ENCODE measurements around the gene CA4. TPM values are rescaled to one million over a fixed set of nuclear protein-coding genes. Genes with fewer than 3 reads are reported as not detected.

CA4 gene
- total RNA-seq, 1 experiment from 2014 or later = not detected

DNA sequence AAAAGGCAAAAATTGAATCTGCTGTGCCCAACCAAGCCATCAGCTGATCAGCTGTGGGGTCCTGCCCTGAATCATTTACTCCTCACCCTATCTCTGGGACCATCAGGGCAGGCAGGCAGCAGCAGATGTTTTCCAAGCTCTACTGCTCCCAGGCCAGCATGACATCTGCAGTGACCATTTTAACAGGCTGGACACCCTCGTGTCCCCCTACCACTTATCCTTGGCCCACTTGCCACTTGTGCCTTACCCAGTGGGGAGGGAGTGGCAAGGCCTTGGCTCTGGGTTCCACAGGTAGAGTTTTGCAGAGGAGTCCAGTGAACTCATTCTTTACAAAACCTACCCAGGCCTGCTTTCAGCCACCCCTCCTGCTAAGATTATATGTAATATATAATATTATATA, 12.0 kb upstream of the CA4 start:
- CTCF ChIA-PET = interaction anchor here (0.6 to 0.7 kb wide), 3 partner anchors 10 to 97 kb away, joined by 3 to 5 read pairs (median 4); no protein-coding TSS in a partner anchor
- no peak for DNase-seq (ENCODE audit: unreplicated experiment)
- BruUV-seq (replicated peaks) = no TSS peak
- no peak overlapping the region for H3K27ac Mint-ChIP-seq (ENCODE audit: low read depth, unreplicated experiment)
- H3K4me3 Mint-ChIP-seq (ENCODE audit: unreplicated experiment) = no peak overlapping the region
- H3K4me1 Mint-ChIP-seq (ENCODE audit: insufficient read depth, unreplicated experiment) = peaks cover 14% of the 10 kb centered on the region
- H3K36me3 Mint-ChIP-seq (ENCODE audit: insufficient read depth, unreplicated experiment) = no peaks in the 10 kb centered on the region
- intact Hi-C loops (cut with micrococcal nuclease) = no loop called here
- H3K27me3 Mint-ChIP-seq (ENCODE audit: insufficient read depth, unreplicated experiment) = no peaks in the 10 kb centered on the region
- TF ChIP-seq, protein P1, sequence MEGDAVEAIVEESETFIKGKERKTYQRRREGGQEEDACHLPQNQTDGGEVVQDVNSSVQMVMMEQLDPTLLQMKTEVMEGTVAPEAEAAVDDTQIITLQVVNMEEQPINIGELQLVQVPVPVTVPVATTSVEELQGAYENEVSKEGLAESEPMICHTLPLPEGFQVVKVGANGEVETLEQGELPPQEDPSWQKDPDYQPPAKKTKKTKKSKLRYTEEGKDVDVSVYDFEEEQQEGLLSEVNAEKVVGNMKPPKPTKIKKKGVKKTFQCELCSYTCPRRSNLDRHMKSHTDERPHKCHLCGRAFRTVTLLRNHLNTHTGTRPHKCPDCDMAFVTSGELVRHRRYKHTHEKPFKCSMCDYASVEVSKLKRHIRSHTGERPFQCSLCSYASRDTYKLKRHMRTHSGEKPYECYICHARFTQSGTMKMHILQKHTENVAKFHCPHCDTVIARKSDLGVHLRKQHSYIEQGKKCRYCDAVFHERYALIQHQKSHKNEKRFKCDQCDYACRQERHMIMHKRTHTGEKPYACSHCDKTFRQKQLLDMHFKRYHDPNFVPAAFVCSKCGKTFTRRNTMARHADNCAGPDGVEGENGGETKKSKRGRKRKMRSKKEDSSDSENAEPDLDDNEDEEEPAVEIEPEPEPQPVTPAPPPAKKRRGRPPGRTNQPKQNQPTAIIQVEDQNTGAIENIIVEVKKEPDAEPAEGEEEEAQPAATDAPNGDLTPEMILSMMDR (IDR thresholded peaks at IDR 0.05; ENCODE audit: unreplicated experiment) = no peak
- POLR2A ChIA-PET = no interaction called here
- no peaks in the 10 kb centered on the region for H3K9me3 Mint-ChIP-seq (ENCODE audit: unreplicated experiment)

DNA sequence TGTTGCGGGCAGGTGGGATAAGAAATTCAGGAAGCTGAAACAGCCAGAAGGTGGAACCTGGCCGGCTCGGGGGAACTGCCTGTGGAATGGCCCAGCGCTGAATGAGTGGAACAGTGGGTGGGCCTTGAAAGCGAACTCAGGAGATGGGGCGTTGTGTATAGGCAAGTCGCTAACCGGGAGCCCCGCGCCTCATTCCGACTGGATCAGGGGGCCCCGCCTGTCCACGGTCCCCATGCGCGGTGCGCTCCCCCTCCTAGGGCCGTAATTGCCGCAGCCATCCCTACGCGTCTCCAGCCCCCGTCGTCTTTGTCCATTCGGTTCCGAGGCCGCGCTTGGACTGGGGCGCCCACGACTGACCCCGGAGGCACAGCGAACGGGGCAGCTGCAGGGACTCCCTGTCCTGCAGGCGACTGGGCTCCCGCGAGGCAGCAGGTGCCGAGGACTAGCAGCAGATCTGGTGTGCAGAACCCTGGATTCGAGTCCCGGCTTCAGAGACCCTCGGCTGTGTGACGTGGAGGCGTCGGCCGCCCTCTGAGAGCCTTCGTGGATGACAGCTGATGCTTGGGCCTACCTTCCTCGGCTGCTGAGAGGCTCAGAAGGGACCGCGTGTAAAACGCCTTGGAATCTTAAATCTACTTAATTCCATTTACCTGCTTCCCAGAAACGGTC, 10.9 kb upstream of the CA4 start:
- intact Hi-C loops (cut with micrococcal nuclease) = no loop called here
- POLR2A ChIA-PET = no interaction called here

DNA sequence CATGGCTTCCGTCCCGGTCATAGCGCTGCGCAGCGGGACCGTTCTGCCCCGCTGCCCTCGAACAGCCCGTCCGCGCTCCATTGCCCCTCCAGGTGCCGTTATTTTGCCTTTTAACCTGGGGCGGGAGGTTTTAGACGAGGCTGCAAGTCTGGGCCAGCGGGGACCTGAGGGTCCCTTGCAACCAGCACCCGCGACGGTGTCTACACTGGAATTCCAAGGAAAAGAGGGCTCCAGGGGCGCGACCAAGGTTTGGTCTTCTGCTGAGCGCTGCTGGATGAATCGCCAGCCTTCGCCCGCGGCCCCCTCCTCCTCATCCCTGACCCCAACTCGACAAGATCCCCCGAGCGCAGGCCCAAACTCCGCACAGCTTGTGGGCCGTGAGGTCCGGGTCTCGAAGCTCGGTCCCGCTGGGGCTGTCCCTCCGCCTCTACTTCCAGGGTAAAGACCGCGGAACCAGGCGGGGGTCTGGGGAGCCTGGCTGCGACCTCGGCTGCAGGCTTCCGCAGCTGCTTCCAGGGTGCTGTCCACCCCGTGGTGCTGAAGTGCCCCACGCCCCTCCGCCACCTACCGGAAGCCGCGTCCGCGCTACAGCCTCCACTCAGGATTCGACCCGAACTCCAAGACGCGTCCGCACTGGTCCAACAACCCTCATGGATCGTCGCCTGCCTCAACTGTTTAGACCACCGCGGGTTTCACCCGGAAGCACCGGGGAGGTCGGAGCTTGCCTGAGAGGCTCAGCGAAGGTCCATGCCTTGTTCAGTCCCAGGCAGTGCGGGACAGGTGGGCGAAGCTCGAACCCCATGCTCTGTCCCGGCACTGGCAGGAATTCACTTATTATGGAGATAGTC, 10.1 kb upstream of the CA4 start:
- BruUV-seq (replicated peaks) = no TSS peak
- peaks cover 18% of the 10 kb centered on the region for H3K4me1 Mint-ChIP-seq (ENCODE audit: insufficient read depth, unreplicated experiment)
- H3K27me3 Mint-ChIP-seq (ENCODE audit: insufficient read depth, unreplicated experiment) = peaks cover 11% of the 10 kb centered on the region
- TF ChIP-seq, protein P1 (IDR thresholded peaks at IDR 0.05; ENCODE audit: unreplicated experiment) = peak; percentile 35
- intact Hi-C loops (cut with micrococcal nuclease) = loop anchor here (10.0 kb wide), 1 partner anchor 95 kb away; no protein-coding TSS in a partner anchor
- ChIA-PET POLR2A (no interaction called here), CTCF (interaction anchor here (1.1 kb wide), 1 partner anchor 11 kb away, joined by 5 read pairs; no protein-coding TSS in a partner anchor)
- no peak for DNase-seq (ENCODE audit: unreplicated experiment)
- no peak overlapping the region for H3K27ac Mint-ChIP-seq (ENCODE audit: low read depth, unreplicated experiment)
- no peak overlapping the region for H3K4me3 Mint-ChIP-seq (ENCODE audit: unreplicated experiment)
- no peaks in the 10 kb centered on the region for H3K9me3 Mint-ChIP-seq (ENCODE audit: unreplicated experiment)
- H3K36me3 Mint-ChIP-seq (ENCODE audit: insufficient read depth, unreplicated experiment) = no peaks in the 10 kb centered on the region

More for the DNA sequence above, 10.9 kb upstream of the CA4 start:
- no peak overlapping the region for H3K4me3 Mint-ChIP-seq (ENCODE audit: unreplicated experiment)
- no peak overlapping the region for H3K27ac Mint-ChIP-seq (ENCODE audit: low read depth, unreplicated experiment)
- no peaks in the 10 kb centered on the region for H3K36me3 Mint-ChIP-seq (ENCODE audit: insufficient read depth, unreplicated experiment)
- H3K27me3 Mint-ChIP-seq (ENCODE audit: insufficient read depth, unreplicated experiment) = peaks cover 4% of the 10 kb centered on the region
- H3K4me1 Mint-ChIP-seq (ENCODE audit: insufficient read depth, unreplicated experiment) = peaks cover 13% of the 10 kb centered on the region
- CTCF ChIA-PET = interaction anchor here (0.6 to 1.1 kb wide), 4 partner anchors 10 to 282 kb away, joined by 3 to 5 read pairs (median 4); no protein-coding TSS in a partner anchor
- TF ChIP-seq, protein P1 (IDR thresholded peaks at IDR 0.05; ENCODE audit: unreplicated experiment) = no peak
- no TSS peak for BruUV-seq (replicated peaks)
- no peak for DNase-seq (ENCODE audit: unreplicated experiment)
- H3K9me3 Mint-ChIP-seq (ENCODE audit: unreplicated experiment) = no peaks in the 10 kb centered on the region
